Measurements from ENCODE around the gene CDH4.

CDH4 gene

GRCh38 chr20:61895686-61896057, 643.6 kb downstream of the CDH4 start:
- Histone ChIP-seq H3K9ac (ENCODE audit: low read length) (no peak overlapping the region), H3F3A (ENCODE audit: insufficient read depth) (no peaks in the 10 kb centered on the region), H3K79me2 (ENCODE audit: insufficient read depth, low read length) (no peaks in the 10 kb centered on the region), H3K36me3 (ENCODE audit: low read length) (no peaks in the 10 kb centered on the region), H3K4me2 (ENCODE audit: low read depth, low read length, poor library complexity, severe bottlenecking) (no peak overlapping the region), H4K20me1 (ENCODE audit: low read depth, low read length) (no peaks in the 10 kb centered on the region), H2AFZ (ENCODE audit: low read depth, low read length, severe bottlenecking) (no peak overlapping the region), H3K4me3 (ENCODE audit: insufficient read depth, low read length, poor library complexity, severe bottlenecking) (no peak overlapping the region), H3K27me3 (ENCODE audit: low read length) (no peaks in the 10 kb centered on the region), H3K9me3 (ENCODE audit: insufficient read depth, low read length) (no peaks in the 10 kb centered on the region), H3K9me2 (replicated peaks; ENCODE audit: insufficient read depth, low read length) (no peaks in the 10 kb centered on the region), H3K27ac (ENCODE audit: low read depth, low read length) (no peak overlapping the region)
- TF ChIP-seq CTCF (IDR thresholded peaks at IDR 0.05; ENCODE audit: insufficient read depth, low read length, poor library complexity, severe bottlenecking), result no peak
- no peak for TF ChIP-seq EZH2phosphoT487 (conservative IDR thresholded peaks at IDR 0.05; ENCODE audit: low read length)

GRCh38 chr20:61896058-61896961, 644.2 kb downstream of the CDH4 start:
- Histone ChIP-seq H3K27ac (ENCODE audit: low read depth, low read length) (no peak overlapping the region), H3K27me3 (ENCODE audit: low read length) (no peaks in the 10 kb centered on the region), H3K79me2 (ENCODE audit: insufficient read depth, low read length) (no peaks in the 10 kb centered on the region), H3K9me3 (ENCODE audit: insufficient read depth, low read length) (no peaks in the 10 kb centered on the region), H3K4me3 (ENCODE audit: insufficient read depth, low read length, poor library complexity, severe bottlenecking) (no peak overlapping the region), H3K9ac (ENCODE audit: low read length) (no peak overlapping the region), H3F3A (ENCODE audit: insufficient read depth) (no peaks in the 10 kb centered on the region), H3K36me3 (ENCODE audit: low read length) (no peaks in the 10 kb centered on the region), H3K4me2 (ENCODE audit: low read depth, low read length, poor library complexity, severe bottlenecking) (no peak overlapping the region), H2AFZ (ENCODE audit: low read depth, low read length, severe bottlenecking) (no peak overlapping the region), H4K20me1 (ENCODE audit: low read depth, low read length) (no peaks in the 10 kb centered on the region), H3K9me2 (replicated peaks; ENCODE audit: insufficient read depth, low read length) (no peaks in the 10 kb centered on the region)
- TF ChIP-seq EZH2phosphoT487 (conservative IDR thresholded peaks at IDR 0.05; ENCODE audit: low read length) (no peak), CTCF (IDR thresholded peaks at IDR 0.05; ENCODE audit: insufficient read depth, low read length, poor library complexity, severe bottlenecking) (peak; percentile 76)

- no peak overlapping the region for H3K4me2 ChIP-seq (ENCODE audit: low read depth, low read length, poor library complexity, severe bottlenecking)
- no peaks in the 10 kb centered on the region for H3F3A ChIP-seq (ENCODE audit: insufficient read depth)
- no peaks in the 10 kb centered on the region for H3K9me3 ChIP-seq (ENCODE audit: insufficient read depth, low read length)
- no peaks in the 10 kb centered on the region for H3K79me2 ChIP-seq (ENCODE audit: insufficient read depth, low read length)
- no peak overlapping the region for H3K27ac ChIP-seq (ENCODE audit: low read depth, low read length)
- TF ChIP-seq CTCF (IDR thresholded peaks at IDR 0.05; ENCODE audit: insufficient read depth, low read length, poor library complexity, severe bottlenecking), result no peak
- no peak for TF ChIP-seq EZH2phosphoT487 (conservative IDR thresholded peaks at IDR 0.05; ENCODE audit: low read length)
- H3K27me3 ChIP-seq (ENCODE audit: low read length), result no peaks in the 10 kb centered on the region
- H2AFZ ChIP-seq (ENCODE audit: low read depth, low read length, severe bottlenecking), result no peak overlapping the region
- H3K36me3 ChIP-seq (ENCODE audit: low read length), result no peaks in the 10 kb centered on the region
- H4K20me1 ChIP-seq (ENCODE audit: low read depth, low read length), result no peaks in the 10 kb centered on the region
- H3K9ac ChIP-seq (ENCODE audit: low read length), result no peak overlapping the region
- H3K4me3 ChIP-seq (ENCODE audit: insufficient read depth, low read length, poor library complexity, severe bottlenecking), result no peak overlapping the region
- H3K9me2 ChIP-seq (replicated peaks; ENCODE audit: insufficient read depth, low read length), result no peaks in the 10 kb centered on the region
Measured at GRCh38 chr20:61897401-61898295, 645.6 kb downstream of the CDH4 start.
